Femur (tissue), 1 donor: ENCODE measurements around the gene CNTN1.

Experiments used
- DNase-seq: peaks from one replicate; pipeline ENCODE4 v3.0.0-alpha.2; 2017

CNTN1 gene

DNA sequence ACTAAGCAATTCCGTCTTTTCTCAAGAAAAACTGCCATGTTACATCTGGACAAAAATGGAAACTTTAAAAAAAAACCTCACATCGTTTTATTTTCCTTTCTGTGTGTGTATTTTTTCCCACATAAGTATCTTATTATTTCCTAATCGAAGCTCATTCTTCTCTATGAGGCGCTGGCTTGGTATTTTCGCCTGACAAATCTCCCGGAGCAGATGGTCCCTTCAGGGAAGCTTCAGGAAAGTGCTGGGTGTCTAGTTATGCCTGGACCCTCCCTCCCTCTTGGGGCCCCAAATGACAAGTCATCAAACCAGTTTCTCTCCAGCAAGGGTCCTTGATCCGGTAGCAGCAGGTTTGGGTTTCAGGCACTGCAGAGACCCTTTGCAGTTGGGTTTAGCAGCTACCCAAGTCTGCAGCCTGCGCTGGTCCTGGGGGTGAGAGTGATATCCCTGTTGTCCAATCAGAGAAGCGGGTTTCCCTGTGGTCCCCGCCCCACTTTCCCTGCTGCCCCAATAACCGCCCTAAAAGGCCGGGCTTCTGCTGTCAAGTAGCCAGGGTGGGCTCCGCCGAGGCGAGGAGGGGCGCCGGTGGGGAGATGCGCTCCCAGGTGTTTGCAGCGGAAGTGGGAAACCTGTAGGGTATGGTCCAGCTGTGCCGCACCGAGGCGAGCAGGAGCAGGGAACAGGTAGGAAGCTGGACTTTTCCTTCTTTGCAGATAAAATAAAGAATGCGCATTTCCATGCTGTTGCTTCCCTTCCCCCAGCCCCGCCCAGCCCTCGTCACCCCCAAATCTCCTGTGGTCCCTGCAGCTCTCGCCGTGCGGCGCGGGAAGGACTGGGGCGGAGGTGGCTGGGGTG is at the start of gene CNTN1:
Gene CNTN1 (plus strand): TSS at position 527 of the 852 bp plus-strand sequence.
- DNase-seq, result peak; percentile 88

DNA sequence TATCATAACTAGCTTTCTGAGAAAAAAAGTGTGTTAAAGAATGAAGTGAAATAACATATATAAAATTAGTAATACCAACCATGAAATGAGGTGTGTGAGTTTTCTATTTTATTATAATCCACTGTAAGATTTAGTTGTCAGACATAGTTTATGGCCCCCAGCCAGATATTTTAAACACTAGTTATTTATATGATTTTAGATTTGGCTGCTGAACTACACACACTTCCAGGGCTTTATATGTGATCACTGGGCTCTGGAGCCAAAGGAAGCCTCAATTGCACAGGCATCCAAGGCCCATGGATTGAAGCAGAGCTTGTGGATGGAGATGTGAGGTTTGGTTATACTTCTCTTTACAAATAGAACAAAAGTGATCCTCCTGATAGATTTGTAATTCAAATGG is 48.7 kb upstream of the CNTN1 start:
- no peak for DNase-seq

DNA sequence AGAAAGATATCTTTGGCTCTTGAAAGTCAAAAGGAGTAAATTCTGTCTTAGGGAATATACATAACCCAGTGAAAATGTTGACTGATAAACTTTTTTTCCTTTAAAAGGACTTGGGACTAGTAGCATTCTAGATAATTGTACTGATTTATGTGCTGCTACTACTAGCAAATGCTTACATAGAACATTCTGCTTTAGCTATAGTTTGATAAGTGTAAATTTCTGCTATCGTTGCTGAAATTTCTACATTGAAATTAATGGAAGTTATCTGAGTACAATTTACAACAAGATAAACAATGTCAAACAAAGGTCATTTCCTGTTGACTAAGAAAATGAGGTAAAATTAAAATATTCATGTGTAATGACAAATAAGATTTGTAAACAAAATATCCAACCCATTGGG is 48.3 kb upstream of the CNTN1 start:
- DNase-seq, result no peak

DNA sequence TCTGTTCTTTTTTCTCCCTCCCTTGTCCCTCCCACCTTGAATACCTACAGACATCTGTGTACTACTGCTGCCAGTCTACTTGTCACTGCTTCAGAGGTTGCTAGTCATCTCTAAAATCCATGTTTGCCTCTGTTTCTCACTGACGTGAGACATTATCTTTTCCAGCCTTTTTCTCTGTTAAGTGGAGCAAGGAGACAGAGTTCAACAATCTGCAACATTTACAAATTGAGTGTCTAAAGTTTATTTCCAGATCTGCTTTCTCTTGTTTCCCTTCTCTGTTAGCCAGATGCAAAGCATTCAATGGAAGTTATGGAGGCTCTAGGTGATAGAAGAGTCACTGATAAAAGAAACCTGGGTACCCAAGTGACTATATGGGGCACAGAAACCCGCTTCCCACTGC is 47.5 kb upstream of the CNTN1 start:
- DNase-seq, result no peak

DNA sequence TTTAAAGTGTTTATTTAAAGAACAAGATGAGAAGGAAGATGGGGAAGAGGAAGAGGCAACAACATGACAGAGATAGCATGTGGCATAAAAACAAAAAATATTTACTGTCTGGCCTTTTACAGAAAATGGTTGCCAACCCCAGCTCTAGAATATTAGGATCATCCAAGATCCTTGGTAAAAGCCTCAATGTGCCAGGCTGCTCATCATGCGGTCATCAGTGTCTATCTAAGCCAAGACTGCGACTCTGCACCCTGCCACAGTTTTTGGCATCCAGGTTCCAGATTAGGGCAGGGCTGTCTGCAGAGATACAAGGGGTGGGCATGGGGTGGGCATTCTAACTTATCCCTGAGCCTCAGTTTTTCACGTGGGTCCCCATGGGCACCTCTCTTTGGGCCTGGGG is 46.9 kb upstream of the CNTN1 start:
- DNase-seq, result no peak

DNA sequence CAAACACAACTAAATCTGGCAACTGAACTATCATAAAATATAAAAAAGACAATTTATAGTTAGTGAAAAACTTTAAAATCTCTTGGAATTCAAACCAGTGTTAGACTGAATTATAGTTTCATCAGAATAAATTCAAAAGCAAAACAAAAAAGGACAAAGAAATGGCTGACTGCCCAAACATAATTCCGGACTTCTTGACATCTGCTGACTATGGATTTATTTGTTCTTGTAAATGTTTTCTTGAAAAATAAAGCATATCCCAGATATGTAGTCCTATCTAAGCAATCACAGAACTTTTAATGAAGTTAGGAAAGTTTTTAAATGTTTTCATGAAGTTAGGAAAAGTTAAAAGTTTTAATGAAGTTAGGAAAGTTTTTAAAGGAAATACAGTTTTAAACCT is 45.8 kb upstream of the CNTN1 start:
- DNase-seq, result no peak

DNA sequence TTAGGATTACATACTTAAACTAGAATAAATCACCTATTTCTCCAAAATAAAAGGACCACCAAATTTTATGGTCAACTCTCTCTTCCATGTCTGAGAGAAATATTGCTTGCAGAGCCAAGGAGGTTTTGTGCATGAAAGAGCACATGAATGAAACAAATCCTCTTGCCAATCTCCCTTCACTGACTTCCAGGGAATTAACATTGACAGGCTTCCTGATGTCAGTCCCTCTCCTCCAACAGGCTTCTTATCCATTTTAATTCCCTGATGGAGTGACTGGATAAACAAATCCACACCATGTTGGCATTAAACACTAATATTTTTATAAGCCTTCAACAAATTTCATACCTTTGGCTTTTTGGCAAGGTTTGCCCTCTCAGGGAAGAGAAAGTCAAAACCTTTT is 45.3 kb upstream of the CNTN1 start:
- DNase-seq, result no peak

DNA sequence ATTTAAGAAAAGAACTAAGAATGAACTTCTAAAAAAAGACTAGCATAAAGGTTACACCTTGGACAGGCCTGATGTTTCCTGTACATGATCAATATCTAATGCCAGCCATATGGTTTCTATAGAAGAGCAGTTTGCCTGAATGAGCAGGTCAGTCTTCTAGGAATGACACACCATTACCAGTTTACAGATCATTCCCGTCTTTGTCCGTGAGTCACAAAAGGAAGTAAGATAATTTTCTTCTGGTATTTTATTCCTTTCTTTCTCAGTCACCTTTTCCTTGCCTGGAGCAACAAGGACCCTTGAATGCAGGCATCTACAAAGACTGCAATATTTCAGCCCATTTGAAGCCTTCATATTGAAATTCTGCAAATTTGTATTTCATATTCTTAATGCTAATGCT is 44.6 kb upstream of the CNTN1 start:
- no peak for DNase-seq

DNA sequence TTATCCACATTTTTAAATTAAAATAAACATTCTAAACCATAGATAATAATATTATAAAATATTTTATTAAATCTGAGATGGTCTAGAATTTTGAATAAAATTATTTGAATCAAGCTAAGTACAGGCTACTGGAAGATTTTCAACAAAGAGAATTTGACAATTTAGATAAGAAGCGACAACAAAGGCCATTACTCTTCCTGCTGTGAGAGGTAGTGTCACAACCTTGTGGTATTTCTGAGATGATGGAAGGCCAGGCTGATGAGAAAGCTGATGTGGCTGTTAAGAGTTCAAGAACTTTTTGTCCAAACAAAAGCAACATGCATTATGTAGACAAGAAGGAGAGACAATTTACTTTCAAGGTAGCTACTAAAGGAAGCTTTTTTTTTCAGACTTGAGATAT is 43.7 kb upstream of the CNTN1 start:
- DNase-seq, result no peak

DNA sequence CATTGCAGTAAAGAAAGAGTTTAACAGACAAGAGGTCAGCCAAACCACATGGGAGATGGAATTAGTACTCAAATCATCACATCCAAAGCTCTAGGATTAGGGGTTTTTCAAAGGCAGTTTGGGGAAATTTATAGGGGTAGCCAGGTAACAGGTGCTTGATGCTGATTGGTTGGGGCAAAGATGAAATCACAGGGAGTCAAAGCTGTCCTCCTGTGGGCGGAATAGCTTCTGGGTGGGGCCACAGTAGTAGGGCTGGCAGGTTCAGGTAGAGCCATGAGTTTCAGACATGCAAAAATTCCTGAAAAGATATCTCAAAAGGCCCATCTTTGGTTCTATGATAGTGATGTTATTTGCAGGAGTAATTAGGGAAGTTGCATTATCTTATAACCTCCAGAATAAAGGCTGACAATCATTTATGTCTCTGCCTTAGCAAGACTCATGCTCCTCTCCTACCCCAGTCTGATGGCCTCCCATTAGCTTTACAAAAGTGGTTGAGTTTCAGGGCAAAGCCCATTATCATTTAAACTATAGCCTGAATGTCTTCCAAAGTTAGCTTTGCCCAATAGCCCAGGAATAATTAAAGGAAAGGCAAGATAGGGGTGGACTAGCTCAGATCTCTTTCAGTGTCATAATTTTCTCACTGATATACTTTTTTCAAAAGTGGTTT is 42.1 kb upstream of the CNTN1 start:
- no peak for DNase-seq

DNA sequence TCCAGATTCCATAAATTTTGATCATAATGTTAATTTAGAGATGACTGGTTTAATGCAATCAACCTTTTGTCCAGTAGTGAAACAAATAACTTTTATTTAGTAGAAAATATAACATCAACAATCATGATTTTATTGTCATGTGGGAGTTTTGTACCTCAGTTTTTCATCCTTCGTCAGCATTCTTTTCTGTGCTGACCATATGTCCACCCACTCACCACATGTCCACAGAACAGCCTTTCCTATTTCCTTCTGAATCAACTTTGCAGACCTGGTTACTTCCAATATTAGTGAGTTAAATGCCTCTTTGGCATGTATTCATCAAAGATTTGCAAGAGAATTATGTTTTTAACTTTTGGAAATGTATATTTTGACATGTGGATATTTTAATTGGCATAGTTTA is 36.8 kb upstream of the CNTN1 start:
- no peak for DNase-seq

DNA sequence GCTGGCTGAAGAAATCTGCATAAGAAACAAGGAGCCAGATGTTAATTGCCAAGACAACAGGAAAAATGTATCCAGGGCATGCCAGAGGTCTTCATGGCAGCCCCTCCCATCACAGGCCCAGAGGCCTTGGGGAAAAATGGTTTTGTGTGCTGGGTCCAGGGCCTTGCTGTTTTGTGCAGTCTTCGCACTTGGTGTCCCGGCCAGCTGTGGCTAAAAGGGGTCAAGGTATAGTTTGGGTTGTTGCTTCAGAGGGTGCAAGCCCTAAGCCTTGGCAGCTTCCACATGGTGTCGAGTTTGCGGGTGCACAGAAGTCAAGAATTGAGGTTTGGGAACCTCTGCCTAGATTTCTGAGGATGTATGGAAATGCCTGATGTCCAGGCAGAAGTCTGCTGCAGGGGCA is 29.9 kb upstream of the CNTN1 start:
- DNase-seq, result no peak

DNA sequence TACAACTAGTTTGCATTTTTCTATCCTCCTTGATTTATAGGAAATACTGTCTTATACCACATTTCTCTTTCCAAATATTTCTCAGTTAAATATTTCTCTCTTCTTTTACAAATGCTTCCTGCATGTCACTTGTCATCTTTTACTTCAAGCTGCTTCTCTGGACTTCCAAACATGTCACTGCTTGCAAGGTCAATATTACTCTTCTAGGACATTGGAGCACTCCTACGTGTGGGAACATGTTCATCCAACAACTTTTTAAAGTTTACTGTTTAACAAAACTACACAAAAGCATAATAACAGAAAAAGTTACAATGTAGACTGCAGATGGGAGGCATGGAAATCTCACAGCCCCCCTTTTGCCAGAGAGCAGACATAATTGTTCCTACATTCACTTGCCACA is 28.5 kb upstream of the CNTN1 start:
- DNase-seq, result no peak

DNA sequence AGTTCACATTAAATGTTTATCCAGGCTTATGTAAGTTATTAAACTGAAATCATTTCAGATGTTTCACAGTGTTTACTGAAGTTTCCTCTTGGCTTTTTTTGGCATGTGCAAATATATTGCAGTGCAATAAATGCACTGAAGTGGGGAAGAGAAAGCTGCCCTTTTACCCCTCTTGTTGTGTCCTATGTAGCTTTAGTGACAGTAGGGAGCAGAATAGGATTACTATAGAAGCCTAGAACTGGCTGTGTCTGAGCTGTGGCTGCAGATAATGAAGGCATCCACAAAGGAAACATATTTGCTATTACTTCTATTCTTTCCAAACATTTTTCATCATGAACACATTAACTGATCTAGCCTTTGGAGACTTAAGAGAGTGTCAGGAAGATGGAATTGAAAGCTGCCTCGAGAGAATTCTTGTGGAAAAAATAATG is 24.1 kb upstream of the CNTN1 start:
- DNase-seq, result no peak

DNA sequence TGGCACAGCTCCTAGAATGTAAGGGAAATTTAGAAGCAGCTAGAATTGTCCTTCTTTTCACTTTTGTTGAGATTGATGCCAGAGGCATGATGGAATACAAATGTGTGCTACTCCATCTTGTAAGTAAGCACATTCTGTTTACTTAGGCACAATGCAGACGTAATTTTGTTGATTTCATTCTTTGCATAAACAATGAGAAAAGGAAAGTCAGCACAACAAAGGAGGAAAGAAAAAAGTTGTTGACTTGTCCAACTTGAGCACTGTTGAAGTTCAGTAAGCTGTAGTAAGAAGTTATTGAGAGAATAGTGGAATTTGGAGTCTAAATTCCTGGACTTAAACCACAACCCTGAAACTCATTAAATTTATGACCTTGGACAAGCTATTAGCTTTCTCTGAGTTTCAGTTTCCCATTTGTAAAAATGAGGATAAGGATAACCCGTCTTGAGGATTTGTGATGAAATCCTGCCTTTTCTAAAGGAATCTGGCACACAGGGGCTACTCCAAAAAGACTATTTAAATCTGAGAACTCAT is 19.4 kb upstream of the CNTN1 start:
- DNase-seq, result no peak

DNA sequence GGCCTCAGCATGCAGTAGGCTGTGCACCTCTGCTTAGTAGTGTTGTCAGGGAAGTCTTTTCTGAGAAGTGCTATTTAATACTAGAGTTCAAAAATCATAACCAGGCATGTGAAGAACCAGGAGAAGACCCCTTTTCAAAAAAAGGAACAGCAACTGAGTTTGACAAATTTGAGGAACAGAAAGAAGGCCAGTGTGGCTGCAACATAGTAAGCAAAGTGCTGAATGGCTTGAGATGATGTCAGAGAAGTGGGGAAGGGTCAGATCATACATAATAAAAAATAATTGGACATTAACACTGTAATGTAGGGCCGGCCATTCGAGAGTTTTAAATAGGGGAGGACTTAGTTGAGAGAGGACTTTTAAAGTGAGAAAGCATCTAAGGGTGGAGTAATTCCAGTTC is 11.1 kb upstream of the CNTN1 start:
- no peak for DNase-seq

DNA sequence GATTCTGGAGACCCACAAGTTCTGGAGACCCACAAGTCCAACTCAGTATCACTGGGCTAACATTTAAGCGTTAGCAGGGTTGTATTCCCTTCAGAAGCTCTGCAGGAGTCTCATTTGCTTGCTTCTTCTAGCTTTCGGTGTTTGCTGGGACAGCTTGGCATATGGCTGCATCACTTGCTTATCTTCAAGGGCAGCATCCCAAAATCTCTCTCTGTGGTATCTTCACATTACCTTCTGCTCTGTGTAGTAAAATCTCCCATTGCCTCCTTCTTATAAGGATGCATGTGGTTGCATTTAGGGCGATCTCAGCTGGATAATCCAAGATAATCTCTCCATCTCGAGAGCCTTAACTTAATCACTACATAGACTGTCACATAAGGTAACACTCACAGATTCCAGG is 7.3 kb upstream of the CNTN1 start:
- no peak for DNase-seq

DNA sequence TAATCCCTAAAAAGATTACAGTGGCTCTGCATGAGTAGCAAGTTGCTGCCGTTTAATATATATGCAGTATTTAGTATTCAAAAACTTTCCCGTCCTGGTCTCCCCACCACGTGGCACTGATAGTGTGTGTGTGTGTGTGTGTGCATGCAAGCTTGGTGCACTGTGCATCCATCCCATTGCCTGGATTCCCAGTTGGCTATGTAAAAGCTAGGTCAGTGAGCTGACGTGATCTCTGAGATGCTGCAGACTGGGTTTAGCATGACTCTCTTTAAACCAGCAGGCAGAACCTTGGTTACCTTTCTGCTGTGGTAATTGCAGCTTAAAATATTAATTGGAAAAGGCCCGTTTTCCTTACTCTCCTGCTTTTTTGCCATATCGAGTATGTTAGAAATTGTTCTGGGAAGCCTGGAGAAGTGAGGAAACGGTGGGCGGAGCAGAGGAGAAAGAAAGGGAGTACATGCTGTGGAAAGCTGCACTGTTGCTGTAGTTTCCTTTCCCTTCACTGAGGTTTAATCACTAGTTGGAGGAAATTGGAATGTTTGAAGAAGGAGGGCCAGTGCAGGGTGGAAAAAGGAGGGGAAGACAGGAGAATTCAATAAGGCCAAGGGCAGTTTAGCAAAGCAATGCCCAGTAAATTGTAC is 4.0 kb upstream of the CNTN1 start:
- no peak for DNase-seq

DNA sequence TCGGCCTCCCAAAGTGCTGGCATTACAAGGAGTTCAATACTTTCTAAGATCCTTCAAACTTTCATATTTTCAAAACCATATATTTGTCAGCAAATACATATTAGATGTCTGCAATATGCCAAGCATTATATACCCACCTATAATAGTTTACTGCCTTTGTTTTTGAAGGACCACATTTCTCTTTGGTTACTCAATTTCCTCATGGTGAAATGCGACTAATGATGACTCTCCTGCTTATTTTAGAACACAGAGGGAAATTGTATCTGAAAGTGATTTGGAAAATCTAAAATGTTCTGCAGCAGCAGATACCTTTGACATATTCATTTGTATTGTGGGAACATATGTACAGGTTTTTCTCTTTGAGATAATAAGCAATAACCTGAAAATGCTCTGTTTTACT is 2.7 kb upstream of the CNTN1 start:
- no peak for DNase-seq

DNA sequence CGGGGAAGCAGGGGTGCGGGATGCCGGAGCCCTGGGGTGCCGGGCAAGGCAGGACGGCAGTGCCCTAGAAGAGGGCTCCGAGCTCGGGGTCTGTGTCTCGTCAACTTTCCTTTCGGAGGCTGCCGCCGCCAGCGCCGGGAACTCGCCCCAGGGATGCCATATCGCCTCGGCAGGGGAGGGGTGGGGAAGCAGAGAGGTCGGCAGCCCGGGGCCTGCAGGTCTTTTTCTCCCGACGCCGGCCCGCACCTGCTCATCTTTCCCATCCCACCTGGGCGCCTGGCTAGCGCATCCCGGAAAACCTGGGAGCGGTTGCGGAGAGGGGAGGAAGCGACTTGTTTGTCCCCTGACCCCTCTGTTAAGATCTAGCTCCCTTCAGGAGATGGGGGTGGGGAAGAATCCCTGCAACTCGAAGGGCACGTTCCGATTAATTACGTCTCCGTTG is 547 bp downstream of the CNTN1 start:
- DNase-seq, result peak; percentile 23

DNA sequence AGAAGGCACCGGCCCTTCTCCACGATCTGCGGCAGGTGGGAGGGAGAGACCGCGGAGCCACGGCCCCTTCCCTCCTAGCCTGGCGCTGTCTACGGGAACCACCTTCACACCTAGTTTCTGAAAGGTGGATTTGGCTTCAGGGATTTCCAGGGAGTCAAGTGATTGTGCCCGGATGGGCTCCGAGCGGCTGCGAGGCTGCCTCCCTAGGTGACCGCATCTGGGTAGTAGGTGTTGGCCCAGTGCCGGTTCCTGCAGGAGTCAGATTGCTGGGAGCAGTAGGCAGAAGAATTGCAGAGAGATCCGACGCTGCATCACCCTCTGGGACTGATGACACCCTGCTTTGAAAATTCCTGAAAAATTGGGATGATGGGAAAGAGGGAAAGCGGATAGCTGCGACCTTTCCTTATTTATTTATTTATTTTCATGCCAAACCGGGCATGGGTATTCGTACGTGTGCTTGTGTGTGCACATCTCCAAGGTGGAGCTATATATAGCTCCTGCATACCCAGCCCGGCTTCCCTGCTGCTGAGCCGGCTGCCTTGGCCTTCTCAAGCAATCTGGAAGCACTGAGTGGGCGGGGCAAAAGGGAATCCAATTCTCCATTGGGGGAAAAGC is 1.1 kb downstream of the CNTN1 start:
- peak; percentile 62 for DNase-seq

DNA sequence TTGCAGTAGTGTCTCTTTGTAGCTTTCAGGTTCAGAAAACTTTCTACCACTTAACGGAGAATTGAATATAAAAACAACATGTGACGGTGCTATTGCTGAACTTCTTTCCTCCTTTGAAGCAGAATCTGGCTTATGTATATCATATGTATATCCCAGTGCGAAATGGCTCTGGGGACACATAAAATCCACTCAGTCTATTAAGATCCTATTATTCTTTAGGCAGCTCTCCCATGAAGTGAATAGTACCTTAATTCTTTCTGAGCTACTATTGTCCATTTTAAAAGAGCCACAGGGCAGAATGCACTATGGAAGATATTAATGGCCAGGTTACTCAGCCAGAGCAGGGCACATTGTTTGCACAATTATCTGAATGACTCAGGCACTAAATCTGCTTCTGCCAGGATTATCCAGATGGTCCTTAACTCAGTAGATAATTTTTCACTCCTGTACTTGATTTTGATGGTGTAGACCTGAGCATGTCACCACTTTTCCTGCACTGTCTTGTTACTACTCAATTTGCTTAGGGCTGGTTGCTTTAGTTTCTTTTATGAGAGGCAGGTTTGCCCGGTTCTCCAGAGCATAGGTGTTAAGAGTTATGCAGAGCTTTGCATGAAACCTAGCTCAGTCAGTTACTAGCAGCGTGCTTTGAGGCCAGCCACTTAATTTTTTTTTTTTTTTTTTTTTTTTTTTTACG is 5.5 kb downstream of the CNTN1 start:
- DNase-seq, result no peak

DNA sequence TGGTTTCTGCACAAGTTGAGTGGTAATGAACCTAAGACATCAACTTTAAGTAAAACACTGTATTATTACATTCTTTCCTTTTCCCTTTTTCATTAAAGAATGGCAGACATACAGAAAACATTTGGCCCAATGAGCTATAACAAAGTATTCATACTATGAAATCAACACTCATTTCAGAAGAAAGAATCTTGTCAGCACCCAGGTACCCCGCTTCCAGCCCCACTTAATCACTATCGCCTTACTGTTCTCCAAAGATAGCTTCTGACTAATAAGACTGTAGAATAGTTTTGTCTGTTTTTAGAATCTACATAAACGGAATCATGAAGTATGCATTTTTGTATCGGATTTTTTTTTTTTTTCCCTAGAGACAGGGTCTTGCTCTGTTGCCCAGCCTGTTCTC is 9.5 kb downstream of the CNTN1 start:
- no peak for DNase-seq
